Stomach (tissue), 9 donors: ENCODE measurements around the gene ARL8B. TPM values are rescaled to one million over a fixed set of nuclear protein-coding genes. Genes with fewer than 3 reads are reported as not detected.
A peak's percentile ranks its signal among the peaks of the same experiment; 100 is the strongest.

Experiments
- DNase-seq, 2 donors: peaks; one replicate each; pipeline versions ENCODE4 v3.0.0 to v3.0.0-alpha.2; 2013 to 2019
- H3K27ac ChIP-seq, 5 donors: fragments of 200-600 bp in 4 of 5; sonication (generic) in 4 of 5; one replicate each; pipeline ENCODE4 v1.5.1; 2013 to 2019; ENCODE audit warnings: mild to moderate bottlenecking in 1 of 5, moderate library complexity in 1 of 5
- H3K27me3 ChIP-seq, 3 donors: fragments of 200-600 bp; sonication (generic); one replicate each; pipeline ENCODE4 v1.5.1; 2017 to 2019; ENCODE audit warnings: mixed run types in 1 of 3
- H3K36me3 ChIP-seq, 4 donors: fragments of 200-600 bp; sonication (generic); 1 replicate in 3 of 4; 2 replicates in 1 of 4; pipeline ENCODE4 v1.5.1; 2016 to 2019
- H3K4me1 ChIP-seq, 4 donors: fragments of 200-600 bp; sonication (generic); one replicate each; pipeline ENCODE4 v1.5.1; 2016 to 2019
- H3K4me3 ChIP-seq, 4 donors: fragments of 200-600 bp; sonication (generic) in 3 of 4; one replicate each; pipeline ENCODE4 v1.5.1; 2016 to 2019; ENCODE audit warnings: mild to moderate bottlenecking in 1 of 4
- H3K9me3 ChIP-seq, 4 donors: fragments of 200-600 bp; sonication (generic); one replicate each; pipeline ENCODE4 v1.5.1; 2016 to 2019
- EP300 ChIP-seq: sonication (generic); formaldehyde crosslinking; IDR thresholded peaks from one replicate; pipeline ENCODE4 v1.6.1; 2017; ENCODE audit warnings: antibody characterized with exemption
- POLR2A ChIP-seq, 4 donors: fragments of 450-650 bp; IDR thresholded peaks; one replicate each; pipeline ENCODE4 v1.6.1; 2016; ENCODE audit warnings: antibody characterized with exemption in 4 of 4, control low read depth in 2 of 4, mild to moderate bottlenecking in 1 of 4, moderate library complexity in 1 of 4
- POLR2AphosphoS5 ChIP-seq, 3 donors: sonication (generic); formaldehyde crosslinking; IDR thresholded peaks; one replicate each; pipeline ENCODE4 v1.6.1; 2016; ENCODE audit warnings: antibody characterized with exemption in 3 of 3
- WGBS, 5 donors: extraction: QIAGEN DNeasy Blood & Tissue Kit in 3 of 5; methylation state at CpG; one replicate each; pipeline versions ENCODE4 v1.1.5 to v1.1.7; 2013 to 2018; 5-methylcytosine and 5-hydroxymethylcytosine counted together
- intact Hi-C: fragments of 100-400 bp; cut with DNase I; formaldehyde crosslinking; loops from one replicate; pipeline ENCODE4 v1.15.1; 2023; ENCODE audit warnings: low total_unique reads
- polyA plus RNA-seq, 3 donors: library from polyadenylated mRNA; stranded (reverse); fragments of 200-250 nt; gene quantifications; one replicate each; pipeline ENCODE4 v1.2.3, GENCODE V29; 2013
- total RNA-seq, 5 donors: library from RNA; depleted of rRNA; stranded (reverse); fragments of >200 nt; gene quantifications; one replicate each; pipeline versions ENCODE4 v1.1.0 to v1.2.3, GENCODE V29; 2014 to 2016
- TF ChIP-seq, protein P1 (sequence below), 7 experiments: fragments of 450-650 bp in 4 of 7; fragments of 200-600 bp in 3 of 7; sonication (generic) in 3 of 7; IDR thresholded peaks; one replicate each; pipeline ENCODE4 v1.5.1; 2016 to 2019; ENCODE audit warnings: antibody characterized with exemption in 7 of 7, control low read depth in 2 of 7, mild to moderate bottlenecking in 1 of 7
- donor health status: healthy with polysubstance abuse.
- donor health status: Bipolar disorder and iron deficiency.
- donor health status: healthy.

The ARL8B gene
- total and polyA plus RNA-seq, 8 donors: 14.8 to 73.6 (median 34.5) TPM

DNA sequence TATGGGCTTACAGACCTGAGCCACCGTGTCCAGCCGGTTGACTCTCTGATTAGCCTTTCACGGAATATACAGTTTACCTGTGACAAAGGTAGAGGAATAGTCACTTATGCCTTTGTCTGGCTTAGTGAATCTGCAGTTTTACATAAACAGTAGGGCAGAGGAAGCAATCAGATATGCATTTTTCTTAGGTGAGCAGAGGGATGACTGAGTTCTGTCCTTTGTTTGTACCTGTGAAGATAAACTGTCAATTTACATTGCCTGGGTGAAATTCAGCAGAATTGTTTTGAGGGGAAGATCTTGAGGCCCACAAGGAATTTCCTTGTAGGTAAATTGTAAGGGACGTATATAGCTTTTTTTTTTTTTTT lies 76.2 kb downstream of the ARL8B start:
- H3K9me3 ChIP-seq: no peaks in the 10 kb centered on the region
- H3K27me3 ChIP-seq: no peaks in the 10 kb centered on the region
- H3K27ac ChIP-seq: peak overlapping the region in 3 of 5 donors; percentile 40 to 72 (median 59)
- TF ChIP-seq POLR2AphosphoS5 (IDR thresholded peaks at IDR 0.05): no peak
- no peak for TF ChIP-seq POLR2A (IDR thresholded peaks at IDR 0.05)
- TF ChIP-seq, protein P1, sequence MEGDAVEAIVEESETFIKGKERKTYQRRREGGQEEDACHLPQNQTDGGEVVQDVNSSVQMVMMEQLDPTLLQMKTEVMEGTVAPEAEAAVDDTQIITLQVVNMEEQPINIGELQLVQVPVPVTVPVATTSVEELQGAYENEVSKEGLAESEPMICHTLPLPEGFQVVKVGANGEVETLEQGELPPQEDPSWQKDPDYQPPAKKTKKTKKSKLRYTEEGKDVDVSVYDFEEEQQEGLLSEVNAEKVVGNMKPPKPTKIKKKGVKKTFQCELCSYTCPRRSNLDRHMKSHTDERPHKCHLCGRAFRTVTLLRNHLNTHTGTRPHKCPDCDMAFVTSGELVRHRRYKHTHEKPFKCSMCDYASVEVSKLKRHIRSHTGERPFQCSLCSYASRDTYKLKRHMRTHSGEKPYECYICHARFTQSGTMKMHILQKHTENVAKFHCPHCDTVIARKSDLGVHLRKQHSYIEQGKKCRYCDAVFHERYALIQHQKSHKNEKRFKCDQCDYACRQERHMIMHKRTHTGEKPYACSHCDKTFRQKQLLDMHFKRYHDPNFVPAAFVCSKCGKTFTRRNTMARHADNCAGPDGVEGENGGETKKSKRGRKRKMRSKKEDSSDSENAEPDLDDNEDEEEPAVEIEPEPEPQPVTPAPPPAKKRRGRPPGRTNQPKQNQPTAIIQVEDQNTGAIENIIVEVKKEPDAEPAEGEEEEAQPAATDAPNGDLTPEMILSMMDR (IDR thresholded peaks at IDR 0.05): no peak
- TF ChIP-seq EP300: no peak
- 85 to 95% (median 89%) methylated on average over 4 of the region's 4 CpGs for WGBS, 5 donors
- no peak overlapping the region for H3K4me3 ChIP-seq
- intact Hi-C loops: no loop called here
- DNase-seq: no peak
- H3K36me3 ChIP-seq: peaks cover 22 to 57% (median 52%) of the 10 kb centered on the region in 4 donors
- H3K4me1 ChIP-seq: peaks cover 20 to 55% (median 34%) of the 10 kb centered on the region in 4 donors

DNA sequence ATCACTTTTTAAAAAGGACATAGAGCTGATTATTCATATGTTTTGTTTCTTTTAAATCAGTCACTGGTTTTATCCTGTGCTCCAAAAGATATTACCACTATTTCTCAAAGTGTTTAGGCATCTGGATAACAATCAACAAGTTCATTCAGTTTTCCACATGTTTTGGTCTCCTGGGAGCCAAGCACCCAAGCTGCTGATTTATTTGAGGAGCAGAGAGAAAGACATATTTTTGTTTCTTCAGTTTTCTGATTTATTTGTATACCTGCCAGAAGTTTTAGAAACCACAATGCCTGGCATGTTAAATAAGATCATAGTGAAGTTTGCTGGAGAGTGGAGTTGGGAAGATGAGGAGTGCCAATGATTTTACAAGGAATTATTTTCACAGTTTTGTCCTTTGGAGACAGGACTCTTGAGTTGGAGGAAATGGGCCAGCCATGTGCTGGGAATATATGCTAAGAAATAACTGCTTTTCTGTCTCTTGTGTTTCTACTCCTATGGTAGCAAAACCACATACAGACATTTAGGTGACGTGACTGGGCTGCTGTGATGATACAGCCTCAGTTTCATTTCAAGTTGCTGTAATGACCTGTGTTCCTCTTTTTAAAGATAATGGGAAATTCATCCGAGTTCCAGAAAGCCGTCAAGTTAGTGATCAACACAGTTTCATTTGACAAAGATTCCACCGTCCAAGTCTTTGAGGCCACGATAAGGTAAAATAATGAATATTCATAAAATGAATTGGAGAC lies 77.1 kb downstream of the ARL8B start:
- Histone ChIP-seq H3K4me1 (peaks cover 16 to 46% (median 31%) of the 10 kb centered on the region in 4 donors), H3K27ac (peak overlapping the region in 2 of 5 donors; percentile 16 to 72), H3K4me3 (no peak overlapping the region), H3K9me3 (no peaks in the 10 kb centered on the region), H3K36me3 (peaks cover 29 to 59% (median 54%) of the 10 kb centered on the region in 4 donors), H3K27me3 (no peaks in the 10 kb centered on the region)
- no peak for TF ChIP-seq POLR2A (IDR thresholded peaks at IDR 0.05)
- TF ChIP-seq EP300: no peak
- no peak for TF ChIP-seq POLR2AphosphoS5 (IDR thresholded peaks at IDR 0.05)
- TF ChIP-seq, protein P1 (IDR thresholded peaks at IDR 0.05): no peak
- intact Hi-C loops: no loop called here
- DNase-seq: no peak
- 59 to 71% (median 69%) methylated on average over 5 of the region's 5 CpGs for WGBS, 5 donors

DNA sequence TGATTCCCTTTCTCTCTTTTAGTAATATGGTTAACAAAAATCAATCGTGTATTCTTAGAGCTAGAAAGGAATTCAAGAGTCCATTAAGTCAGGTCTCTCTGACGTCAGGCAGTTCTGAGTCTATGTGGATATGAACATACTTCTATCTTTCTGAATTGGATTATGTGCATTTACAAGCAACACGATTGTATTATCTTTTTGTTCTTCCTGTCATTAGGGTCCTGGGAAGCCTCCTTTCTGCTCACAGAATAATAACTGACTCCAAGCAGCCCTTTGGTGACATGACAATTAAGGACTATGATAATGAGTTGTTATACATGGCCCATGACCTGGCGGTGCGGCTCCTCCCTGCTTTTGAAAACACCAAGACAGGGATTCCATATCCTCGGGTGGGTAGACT lies 79.4 kb downstream of the ARL8B start:
- no peaks in the 10 kb centered on the region for H3K27me3 ChIP-seq
- DNase-seq: no peak
- intact Hi-C loops: no loop called here

DNA sequence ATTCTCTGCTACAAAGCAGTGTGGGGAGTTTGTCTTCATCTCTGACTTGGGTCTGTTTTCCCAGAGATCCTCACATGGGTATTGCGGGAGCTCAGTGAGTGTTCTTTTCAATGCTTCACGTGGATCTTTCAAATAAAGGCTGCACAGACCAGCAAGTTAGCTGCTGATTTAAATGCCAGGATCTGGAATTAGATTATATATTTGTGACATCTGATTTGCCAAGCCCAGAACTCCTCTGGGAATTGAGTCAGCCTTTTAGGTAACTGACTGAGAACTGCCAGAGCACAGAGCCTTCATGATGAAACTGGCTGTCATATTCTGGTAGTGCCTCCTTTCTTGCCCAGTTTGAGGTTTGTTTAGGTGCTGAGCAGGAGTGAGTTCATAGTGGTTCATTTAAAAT lies 80.1 kb downstream of the ARL8B start:
- peaks cover 59 to 87% (median 80%) of the 10 kb centered on the region in 4 donors for H3K36me3 ChIP-seq
- WGBS, 5 donors: 90 to 96% (median 94%) methylated on average over 2 of the region's 2 CpGs
- H3K27ac ChIP-seq: no peak overlapping the region
- TF ChIP-seq POLR2AphosphoS5 (IDR thresholded peaks at IDR 0.05) (no peak), POLR2A (IDR thresholded peaks at IDR 0.05) (no peak), EP300 (no peak)
- TF ChIP-seq, protein P1 (IDR thresholded peaks at IDR 0.05): no peak
- H3K4me3 ChIP-seq: no peak overlapping the region
- no peaks in the 10 kb centered on the region for H3K9me3 ChIP-seq
- intact Hi-C loops: no loop called here
- peaks cover 0 to 17% (median 9%) of the 10 kb centered on the region in 4 donors for H3K4me1 ChIP-seq
- no peak for DNase-seq
- no peaks in the 10 kb centered on the region for H3K27me3 ChIP-seq

More for the DNA sequence above, 79.4 kb downstream of the ARL8B start:
- Histone ChIP-seq H3K4me3 (no peak overlapping the region), H3K9me3 (no peaks in the 10 kb centered on the region), H3K4me1 (peaks cover 0 to 22% (median 15%) of the 10 kb centered on the region in 4 donors), H3K27ac (no peak overlapping the region), H3K36me3 (peaks cover 52 to 80% (median 73%) of the 10 kb centered on the region in 4 donors)
- TF ChIP-seq POLR2AphosphoS5 (IDR thresholded peaks at IDR 0.05): no peak
- TF ChIP-seq POLR2A (IDR thresholded peaks at IDR 0.05): no peak
- TF ChIP-seq, protein P1 (IDR thresholded peaks at IDR 0.05): no peak
- TF ChIP-seq EP300: no peak
- 83 to 89% (median 87%) methylated on average over 6 of the region's 6 CpGs for WGBS, 5 donors
